ENCODE measurements around the gene KLHL10.

GRCh38 chr17:41868568-41868967, 30.9 kb downstream of the KLHL10 start:
- TF ChIP-seq ARNTL (CRISPR knock-in tag; IDR thresholded peaks at IDR 0.05; ENCODE audit: borderline replicate concordance, low read depth) = no peak
- TF ChIP-seq ISL1 (CRISPR knock-in tag; IDR thresholded peaks at IDR 0.05) = no peak
- TF ChIP-seq RARB (CRISPR knock-in tag; IDR thresholded peaks at IDR 0.05) = no peak
- no peak for TF ChIP-seq BACH2 (CRISPR knock-in tag; IDR thresholded peaks at IDR 0.05; ENCODE audit: borderline replicate concordance)
- TF ChIP-seq ZFP30 (CRISPR knock-in tag; IDR thresholded peaks at IDR 0.05) = no peak
- TF ChIP-seq ESRRG (CRISPR knock-in tag; IDR thresholded peaks at IDR 0.05) = no peak
- no peak for TF ChIP-seq CSRNP3 (CRISPR knock-in tag; IDR thresholded peaks at IDR 0.05)
- TF ChIP-seq GLIS3 (CRISPR knock-in tag; IDR thresholded peaks at IDR 0.05) = no peak
- no peak for TF ChIP-seq SNAI2 (CRISPR knock-in tag; IDR thresholded peaks at IDR 0.05)
